ENCODE measurements around the gene HDAC5.

DNA sequence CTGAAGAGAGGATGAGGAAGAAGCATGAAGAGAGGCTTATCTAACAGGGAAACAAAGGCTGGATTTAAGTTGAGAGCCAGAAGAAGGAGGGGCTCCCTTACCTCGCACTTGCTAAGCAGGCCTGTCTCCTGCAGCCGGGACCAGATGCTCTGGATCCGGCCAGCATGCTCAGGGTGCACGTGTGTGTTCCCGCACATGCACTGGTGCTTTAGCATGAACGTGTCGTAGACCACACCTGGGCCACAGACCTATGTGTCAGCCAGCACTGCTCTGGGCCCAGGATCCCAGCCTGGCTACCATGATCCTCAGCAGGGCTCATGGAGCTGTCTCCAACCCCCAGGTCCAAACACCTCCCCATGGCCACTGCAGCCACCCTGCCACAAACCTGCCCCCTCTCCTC is 38.5 kb downstream of the HDAC5 start:
- TF ChIP-seq CTCF (conservative IDR thresholded peaks at IDR 0.05; ENCODE audit: low read length) (no peak), EZH2phosphoT487 (IDR thresholded peaks at IDR 0.05; ENCODE audit: borderline replicate concordance, low read depth, low read length) (no peak)

All from OCI-LY7 (cell line).